HG03442 (cell line): ENCODE measurements around the gene LHX1.

Source experiments
- ATAC-seq: cut with Tn5 transposase; IDR thresholded peaks from one replicate; pipeline ENCODE4 v1.9.1; 2021; ENCODE audit warnings: mild to moderate bottlenecking, moderate library complexity; ENCODE audit not compliant: unreplicated experiment

LHX1 gene

DNA sequence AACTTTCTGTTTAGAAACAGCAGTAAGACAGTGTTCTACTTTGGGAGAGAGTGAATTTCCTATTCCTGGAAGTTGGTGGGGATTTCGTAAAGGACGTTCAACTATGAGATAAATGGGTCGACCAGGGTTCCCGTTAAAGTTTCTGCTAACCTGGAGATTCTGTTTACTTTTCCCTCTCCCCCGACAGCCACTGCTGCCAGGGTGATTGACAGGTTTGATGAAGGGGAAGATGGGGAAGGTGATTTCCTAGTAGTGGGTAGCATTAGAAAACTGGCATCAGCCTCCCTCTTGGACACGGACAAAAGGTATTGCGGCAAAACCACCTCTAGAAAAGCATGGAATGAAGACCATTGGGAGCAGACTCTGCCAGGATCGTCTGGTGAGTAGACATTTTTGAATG lies 12.8 kb downstream of the LHX1 start:
- no peak for ATAC-seq

DNA sequence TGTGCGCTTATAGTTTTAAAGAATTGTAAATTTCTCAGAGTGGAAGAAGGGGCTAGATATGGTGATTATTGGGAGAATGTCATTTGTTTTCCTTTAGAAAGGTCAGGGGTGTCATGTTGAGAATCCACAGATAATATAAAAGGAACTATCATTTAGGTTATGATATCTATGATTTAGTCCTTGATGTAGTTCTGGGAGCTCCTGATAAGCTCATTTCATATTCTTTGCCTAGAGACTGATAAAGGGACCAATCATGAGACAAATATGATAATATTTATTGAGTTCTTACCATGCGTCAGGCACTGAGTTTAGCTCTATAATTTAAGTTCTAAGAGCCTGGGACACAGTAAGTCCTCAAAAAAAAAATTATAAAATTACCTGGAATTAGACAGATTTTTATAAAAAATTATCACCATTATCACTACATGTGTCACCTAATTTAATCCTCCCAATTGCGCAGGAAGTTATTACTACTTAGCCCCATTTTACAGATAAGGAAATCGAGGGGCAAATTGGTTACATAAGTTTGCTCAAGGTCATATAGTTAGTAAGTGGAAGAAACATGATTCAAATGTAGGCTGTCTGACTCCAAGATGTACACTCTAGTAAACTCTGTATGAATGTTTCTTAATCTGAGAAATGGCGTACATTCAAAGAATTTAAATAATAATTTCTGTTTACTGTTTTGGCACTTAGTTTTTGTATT lies 14.0 kb downstream of the LHX1 start:
- no peak for ATAC-seq

DNA sequence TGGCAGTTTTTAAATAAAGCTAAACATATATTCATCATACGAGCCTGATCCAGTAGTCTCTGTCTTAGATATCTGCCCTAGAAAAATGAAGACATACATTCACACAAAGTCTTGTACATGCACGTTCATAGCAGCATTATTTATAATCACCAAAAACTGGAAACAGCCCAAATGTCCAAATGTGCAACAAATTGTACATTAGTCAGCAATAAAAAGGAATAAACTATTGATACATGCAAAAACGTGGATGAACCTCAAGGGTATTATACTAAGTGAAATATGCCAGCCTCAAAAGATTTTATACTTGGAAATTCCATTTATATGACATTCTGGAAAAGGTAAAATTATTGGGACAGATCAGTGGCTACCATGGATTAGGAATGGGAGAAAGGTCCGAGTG lies 34.2 kb downstream of the LHX1 start:
- no peak for ATAC-seq

DNA sequence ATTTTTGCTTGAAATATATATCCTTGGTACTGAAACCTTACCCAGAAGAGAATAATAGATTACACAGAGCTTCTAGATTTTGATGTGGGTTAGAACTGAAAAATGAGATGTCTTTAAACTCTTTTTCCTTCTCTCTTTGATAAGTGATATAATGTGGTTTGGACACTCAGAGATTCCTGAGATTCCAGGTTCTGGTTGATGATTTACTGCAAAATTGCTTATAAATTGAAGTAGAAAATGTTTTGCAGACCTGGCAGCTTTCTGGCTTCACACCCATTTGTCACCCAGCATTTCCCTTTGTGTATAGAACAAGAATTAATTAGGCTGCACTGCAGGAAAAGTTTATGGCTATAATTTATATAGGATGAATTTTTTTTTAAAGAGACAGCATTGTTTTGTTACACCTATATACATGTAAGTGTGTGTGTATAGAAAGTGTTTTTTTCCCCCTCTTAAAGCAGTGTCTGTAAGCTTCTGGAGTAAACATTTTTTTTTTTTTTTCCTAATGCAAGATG lies 35.0 kb downstream of the LHX1 start:
- ATAC-seq, result no peak

DNA sequence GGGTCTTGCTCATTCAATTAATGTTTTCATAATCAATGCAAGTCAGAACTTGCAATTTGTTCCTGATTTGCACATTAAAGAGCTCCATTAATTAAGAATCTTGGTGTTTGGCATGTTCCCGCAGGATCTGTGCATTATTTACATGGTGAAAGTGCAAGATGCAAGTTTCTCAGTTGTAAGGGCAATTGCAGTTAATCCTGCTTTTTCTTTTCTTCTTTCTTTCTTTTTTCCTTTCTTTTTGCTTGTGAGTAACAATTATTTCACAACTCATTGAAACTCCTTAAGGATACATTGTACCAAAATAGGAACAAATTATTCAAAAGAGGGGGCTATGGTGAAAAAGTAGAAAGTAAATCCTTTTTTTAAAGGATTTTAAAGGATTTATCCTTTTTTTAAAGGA lies 35.6 kb downstream of the LHX1 start:
- no peak for ATAC-seq

DNA sequence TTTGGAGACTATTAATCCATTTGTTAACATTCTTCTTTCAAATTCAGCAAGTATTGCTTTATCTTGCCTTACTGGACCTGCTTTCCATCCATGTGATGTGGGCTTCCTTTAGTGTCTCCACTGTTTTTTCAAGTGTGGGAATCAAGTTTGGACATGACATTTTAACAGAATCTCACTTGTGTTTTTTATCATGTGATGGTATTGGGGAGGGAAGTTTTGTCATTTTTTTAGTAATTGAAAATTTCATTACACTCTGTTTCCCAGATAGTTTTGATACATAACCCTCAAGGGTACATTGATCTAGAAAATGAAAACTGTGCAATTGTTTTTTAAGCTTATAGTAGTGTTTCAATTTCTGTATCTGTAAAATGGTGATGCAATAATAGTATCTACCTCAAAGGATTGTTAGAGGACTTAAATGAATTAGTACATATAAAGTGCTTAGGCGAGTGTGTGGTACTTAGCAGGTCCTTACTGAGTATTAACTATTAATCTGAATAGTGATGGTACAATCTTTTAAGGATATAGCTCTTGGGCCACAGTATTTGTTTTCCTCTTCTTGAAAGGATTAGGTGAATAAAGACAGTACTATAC lies 38.7 kb downstream of the LHX1 start:
- no peak for ATAC-seq

DNA sequence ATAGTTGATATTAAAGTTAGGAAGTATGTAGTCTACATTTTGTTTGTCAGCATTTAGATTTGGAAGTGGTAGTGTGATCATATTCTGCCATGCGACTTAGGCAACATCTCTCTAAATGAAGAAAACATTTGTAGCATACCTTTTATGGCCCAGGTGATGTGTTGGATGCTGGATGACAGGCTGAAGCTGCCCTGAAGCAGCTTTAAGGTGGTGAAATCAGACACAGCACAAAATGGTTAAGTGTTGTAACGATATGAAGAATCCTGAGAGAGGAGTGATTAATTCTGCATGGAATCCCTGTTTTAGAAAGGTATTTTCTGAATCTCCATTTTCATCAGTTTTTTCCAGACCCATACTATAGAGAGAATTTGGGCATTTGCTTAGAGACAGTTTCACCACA lies 39.8 kb downstream of the LHX1 start:
- ATAC-seq, result no peak

DNA sequence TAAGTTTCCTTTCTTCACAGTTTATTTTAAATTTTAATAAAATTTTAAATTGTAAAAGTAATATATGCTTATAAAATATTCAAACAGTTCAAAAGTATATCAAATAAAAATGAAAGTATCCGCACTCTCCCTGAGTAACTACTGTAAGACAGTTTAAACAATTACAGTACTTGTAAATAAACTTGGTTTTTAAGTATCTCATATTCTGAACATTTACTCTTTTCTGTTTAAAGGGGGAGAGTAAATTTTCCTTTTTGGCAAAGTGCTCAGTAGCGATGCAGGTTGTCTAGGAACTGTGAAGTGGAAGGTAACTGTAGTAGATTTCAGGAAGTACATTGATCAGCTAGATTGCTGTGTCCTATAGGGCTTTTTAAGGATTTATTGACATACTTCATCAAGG lies 40.3 kb downstream of the LHX1 start:
- no peak for ATAC-seq

DNA sequence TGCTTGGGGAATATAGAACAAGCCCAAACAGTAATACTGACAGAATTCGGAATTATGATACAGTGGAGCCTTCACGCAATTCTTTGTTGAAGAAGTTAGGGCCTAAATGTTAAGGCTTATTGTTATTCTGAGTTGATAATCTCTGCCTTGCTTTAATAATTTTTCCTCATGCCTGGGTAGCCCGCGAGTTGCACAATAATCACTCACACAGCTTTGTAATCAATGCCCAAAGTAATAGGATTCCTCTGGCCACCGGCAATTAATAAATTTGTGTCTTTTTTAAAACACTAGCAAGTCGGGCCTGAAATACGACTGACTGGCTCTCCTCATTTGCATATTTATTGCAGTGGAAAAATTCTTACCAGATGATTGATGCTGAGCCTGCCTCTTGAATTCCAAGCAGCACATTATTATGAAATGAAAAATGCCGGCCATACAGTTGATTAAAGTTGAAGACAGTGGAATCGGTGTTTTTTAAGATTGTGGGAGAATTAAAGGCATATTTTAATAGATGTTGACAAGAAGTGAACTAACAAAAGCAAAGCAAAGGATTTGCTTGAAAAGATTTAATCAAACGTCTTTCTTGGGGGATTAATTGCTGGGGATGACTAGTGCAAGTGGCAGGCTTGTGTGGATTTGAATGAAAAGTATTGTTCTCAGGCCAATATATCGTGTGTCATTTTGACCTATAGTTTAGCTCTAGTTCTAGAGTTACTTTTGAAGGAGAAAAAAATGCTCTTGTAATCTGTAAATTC lies 41.7 kb downstream of the LHX1 start:
- no peak for ATAC-seq

DNA sequence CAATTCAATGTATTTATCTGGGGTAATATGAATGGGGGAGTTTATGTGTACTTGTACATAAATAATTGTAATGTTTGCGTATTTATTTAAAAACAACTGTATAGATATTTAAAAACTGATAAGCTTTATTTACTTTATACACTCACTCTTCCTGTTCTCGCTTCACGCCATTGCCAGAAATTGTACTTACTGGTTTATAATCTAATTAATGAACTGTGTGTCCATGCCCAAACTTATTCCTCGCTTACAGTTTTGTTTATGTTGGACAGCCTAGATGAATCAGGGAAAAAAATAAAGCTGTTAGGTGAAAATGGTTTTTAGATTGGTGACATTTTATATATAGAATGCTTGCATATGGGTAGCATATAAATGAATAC lies 42.3 kb downstream of the LHX1 start:
- no peak for ATAC-seq

DNA sequence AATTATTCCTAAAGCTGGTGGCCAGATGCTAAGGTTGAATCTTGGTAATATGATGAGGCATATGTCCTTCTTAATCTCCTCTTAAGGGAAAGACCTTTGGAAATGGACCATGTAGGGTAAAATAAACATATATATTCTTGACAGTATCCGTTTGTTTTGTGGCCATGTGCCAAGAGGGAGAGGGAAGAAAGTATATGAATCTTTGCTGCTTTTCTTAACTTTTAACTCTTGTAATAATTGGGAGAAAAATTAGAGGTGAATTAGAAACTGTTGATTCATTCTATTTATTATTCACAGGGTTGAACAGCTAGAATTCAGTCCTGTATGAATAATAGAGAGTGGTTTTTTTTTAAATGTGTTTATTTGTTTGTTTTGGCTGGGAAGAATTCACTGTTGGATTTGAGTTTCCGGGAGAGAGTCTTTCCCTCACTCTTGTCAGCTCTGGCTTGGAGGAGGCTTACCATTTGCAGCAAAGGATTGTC lies 43.0 kb downstream of the LHX1 start:
- ATAC-seq, result no peak

DNA sequence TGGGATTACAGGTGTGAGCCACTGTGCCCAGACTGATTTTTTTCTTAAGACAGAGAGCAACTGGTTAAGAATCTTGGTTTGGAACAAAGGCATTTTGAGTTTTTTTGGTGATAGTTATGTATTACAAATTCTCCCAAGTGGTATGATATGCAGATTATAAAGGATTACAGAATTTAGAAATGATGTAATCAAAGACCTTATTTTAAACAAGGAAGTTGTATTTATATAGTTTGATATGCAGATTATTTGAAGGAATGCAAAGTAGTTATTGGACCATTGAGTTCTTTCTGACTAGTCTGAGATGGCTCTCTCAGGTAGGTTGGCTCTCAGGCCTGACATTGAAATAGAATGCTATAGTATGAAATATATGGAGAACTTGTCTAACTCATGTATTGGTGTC lies 46.3 kb downstream of the LHX1 start:
- no peak for ATAC-seq

DNA sequence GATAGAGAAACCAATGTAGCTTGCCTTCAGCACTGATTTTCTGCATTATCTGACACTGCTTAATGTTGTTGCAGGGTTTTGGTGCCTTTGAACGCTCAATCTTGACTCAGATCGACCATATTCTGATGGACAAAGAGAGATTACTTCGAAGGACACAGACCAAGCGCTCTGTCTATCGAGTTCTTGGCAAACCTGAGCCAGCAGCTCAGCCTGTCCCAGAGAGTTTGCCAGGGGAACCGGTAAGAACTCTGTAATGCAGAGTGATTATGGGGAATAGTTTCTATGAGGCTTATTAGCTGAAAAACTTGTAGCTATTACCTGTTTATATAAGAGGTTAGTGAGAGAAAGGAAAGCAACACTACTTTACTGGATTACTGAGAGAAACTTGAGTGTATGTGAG lies 51.9 kb downstream of the LHX1 start:
- ATAC-seq, result no peak

DNA sequence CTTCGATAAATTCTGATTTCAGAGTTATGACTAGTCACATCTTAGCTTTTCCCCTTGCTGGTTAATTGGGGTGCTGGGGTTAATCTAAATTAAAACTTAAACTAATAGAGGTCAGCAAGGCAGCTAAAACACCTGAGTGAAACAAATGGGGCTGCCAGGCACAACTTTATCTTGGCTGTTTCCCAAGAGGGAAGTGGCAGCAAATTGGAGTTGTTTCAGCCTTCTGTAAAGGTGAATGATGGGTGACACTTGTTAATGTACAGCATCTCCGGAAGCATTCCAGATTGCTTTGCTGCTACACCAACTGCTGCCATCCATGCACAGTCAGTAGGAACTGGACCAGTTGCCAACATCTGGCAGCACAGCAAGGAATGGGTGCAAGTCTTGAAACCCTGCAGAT lies 55.4 kb downstream of the LHX1 start:
- ATAC-seq, result no peak

DNA sequence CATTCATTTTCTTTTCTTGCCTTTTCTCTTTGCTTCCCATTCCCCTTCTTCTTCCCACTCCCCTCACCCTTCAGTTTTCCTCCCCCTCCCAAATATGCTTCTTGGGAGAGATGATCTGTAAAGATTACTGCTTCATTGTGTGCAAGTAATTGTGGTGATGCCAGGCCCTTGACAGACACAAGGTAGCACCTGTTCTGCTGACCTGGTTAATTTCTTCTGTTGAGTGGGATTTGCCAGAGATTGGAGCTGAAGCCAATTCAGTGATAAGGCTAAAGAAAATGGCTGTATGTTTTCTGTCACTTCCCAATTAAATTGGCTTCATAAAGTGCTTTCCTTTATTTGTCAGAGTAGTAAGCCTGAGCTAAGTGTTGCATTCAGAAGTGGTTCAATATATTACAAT lies 56.0 kb downstream of the LHX1 start:
- ATAC-seq, result no peak
